Cardiac muscle cell (in vitro differentiated cells and primary cell): Measurements from ENCODE around the gene EFNA5. TPM values are rescaled to one million over a fixed set of nuclear protein-coding genes. Genes with fewer than 3 reads are reported as not detected.

ENCODE experiments used
- DNase-seq, 2 donors: peaks; one replicate each; pipeline versions ENCODE4 v3.0.0 to v3.0.0-alpha.2; 2010 to 2017; ENCODE audit warnings: low read depth in 1 of 2, low spot score in 1 of 2
- H3K27ac ChIP-seq: fragments of 200-600 bp; sonication (generic); 2 replicates; pipeline ENCODE4 v1.5.1; 2016
- H3K27me3 ChIP-seq: fragments of 200-600 bp; sonication (generic); 2 replicates; pipeline ENCODE4 v1.6.0; 2016; ENCODE audit warnings: control low read depth
- H3K36me3 ChIP-seq: fragments of 200-600 bp; sonication (generic); 2 replicates; pipeline ENCODE4 v1.5.1; 2016; ENCODE audit warnings: control low read depth
- H3K4me1 ChIP-seq: fragments of 200-600 bp; sonication (generic); 2 replicates; pipeline ENCODE4 v1.8.1; 2017; ENCODE audit warnings: low read depth, mild to moderate bottlenecking, mixed run types
- H3K4me3 ChIP-seq: fragments of 200-600 bp; sonication (generic); 2 replicates; pipeline ENCODE4 v1.5.1; 2016; ENCODE audit warnings: mild to moderate bottlenecking
- H3K9me3 ChIP-seq: fragments of 200-600 bp; sonication (generic); 2 replicates; pipeline ENCODE4 v1.5.1; 2017; ENCODE audit warnings: low read depth, mild to moderate bottlenecking, control low read depth
- polyA plus RNA-seq: library from polyadenylated mRNA; unstranded; fragments of >200 nt; fragmentation: Nextera tagmentation; extraction: Ambion mirVana; gene quantifications from 2 replicates; pipeline ENCODE4 v1.2.1, GENCODE V29; 2016
- total RNA-seq: library from RNA; depleted of rRNA; stranded (reverse); fragments of >200 nt; gene quantifications from 2 replicates; pipeline ENCODE4 v1.2.3, GENCODE V29; 2016
- TF ChIP-seq, protein P1 (sequence below): IDR thresholded peaks from 2 replicates; pipeline ENCODE4 v1.5.1; 2012; ENCODE audit warnings: low read depth, mild to moderate bottlenecking, low read length

The EFNA5 gene
- total and polyA plus RNA-seq, 2 experiments from 2014 or later: 4.5 to 12.0 TPM

GRCh38 chr5:107364443-107365319 is 306.1 kb downstream of the EFNA5 start:
- Histone ChIP-seq H3K4me1 (peaks cover 4% of the 10 kb centered on the region), H3K9me3 (no peaks in the 10 kb centered on the region)
- DNase-seq: no peak

DNA sequence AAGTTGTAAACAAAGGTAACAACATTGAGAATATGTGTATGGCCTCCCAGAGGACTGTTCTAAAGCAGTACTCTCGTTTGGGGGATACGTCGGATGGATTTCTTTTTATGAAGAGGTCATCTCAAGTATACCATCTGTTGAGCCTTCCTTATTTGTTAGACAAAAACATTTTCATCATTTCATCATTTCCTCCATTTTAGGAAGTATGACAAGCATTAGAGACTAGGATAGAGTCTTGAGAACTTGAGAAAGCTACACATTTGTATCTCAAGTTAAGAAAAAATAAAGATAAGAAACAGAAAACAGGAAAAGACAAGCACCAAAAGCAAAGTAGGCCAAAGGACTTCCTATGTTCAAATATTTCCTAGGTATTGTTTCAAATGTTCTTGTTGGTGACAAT is 307.0 kb downstream of the EFNA5 start:
- Histone ChIP-seq H3K27me3 (no peaks in the 10 kb centered on the region), H3K9me3 (no peaks in the 10 kb centered on the region), H3K4me1 (peaks cover 4% of the 10 kb centered on the region), H3K4me3 (no peak overlapping the region), H3K36me3 (no peaks in the 10 kb centered on the region), H3K27ac (no peak overlapping the region)
- DNase-seq: no peak
- TF ChIP-seq, protein P1, sequence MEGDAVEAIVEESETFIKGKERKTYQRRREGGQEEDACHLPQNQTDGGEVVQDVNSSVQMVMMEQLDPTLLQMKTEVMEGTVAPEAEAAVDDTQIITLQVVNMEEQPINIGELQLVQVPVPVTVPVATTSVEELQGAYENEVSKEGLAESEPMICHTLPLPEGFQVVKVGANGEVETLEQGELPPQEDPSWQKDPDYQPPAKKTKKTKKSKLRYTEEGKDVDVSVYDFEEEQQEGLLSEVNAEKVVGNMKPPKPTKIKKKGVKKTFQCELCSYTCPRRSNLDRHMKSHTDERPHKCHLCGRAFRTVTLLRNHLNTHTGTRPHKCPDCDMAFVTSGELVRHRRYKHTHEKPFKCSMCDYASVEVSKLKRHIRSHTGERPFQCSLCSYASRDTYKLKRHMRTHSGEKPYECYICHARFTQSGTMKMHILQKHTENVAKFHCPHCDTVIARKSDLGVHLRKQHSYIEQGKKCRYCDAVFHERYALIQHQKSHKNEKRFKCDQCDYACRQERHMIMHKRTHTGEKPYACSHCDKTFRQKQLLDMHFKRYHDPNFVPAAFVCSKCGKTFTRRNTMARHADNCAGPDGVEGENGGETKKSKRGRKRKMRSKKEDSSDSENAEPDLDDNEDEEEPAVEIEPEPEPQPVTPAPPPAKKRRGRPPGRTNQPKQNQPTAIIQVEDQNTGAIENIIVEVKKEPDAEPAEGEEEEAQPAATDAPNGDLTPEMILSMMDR: no peak

More at GRCh38 chr5:107364443-107365319, 306.1 kb downstream of the EFNA5 start:
- Histone ChIP-seq H3K27ac (no peak overlapping the region), H3K27me3 (no peaks in the 10 kb centered on the region), H3K36me3 (no peaks in the 10 kb centered on the region), H3K4me3 (no peak overlapping the region)
- TF ChIP-seq, protein P1: no peak

DNA sequence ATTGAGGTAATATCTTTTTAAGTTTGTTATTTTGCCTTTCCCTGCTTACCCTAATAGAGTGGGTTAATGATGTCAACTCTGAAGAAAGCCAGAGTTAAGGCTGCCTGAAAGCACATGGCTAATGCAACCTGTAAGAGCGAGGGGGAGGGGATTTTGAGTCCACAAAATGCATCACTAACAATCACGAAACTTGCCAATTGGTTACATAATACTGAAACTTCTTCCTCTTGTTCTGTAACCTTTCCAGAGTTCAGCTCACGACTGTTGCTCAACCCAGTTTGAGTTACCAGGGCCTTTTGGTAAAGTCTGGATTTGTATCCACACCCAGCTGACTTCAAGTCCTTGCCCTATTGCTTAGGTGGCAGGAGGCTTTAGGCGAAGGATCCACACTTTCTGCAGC is 308.8 kb downstream of the EFNA5 start:
- H3K9me3 ChIP-seq: no peaks in the 10 kb centered on the region
- no peak overlapping the region for H3K27ac ChIP-seq
- H3K36me3 ChIP-seq: no peaks in the 10 kb centered on the region
- H3K27me3 ChIP-seq: no peaks in the 10 kb centered on the region
- no peaks in the 10 kb centered on the region for H3K4me1 ChIP-seq
- TF ChIP-seq, protein P1: no peak
- H3K4me3 ChIP-seq: no peak overlapping the region
- DNase-seq: peak in 1 of 2 donors; percentile 83

DNA sequence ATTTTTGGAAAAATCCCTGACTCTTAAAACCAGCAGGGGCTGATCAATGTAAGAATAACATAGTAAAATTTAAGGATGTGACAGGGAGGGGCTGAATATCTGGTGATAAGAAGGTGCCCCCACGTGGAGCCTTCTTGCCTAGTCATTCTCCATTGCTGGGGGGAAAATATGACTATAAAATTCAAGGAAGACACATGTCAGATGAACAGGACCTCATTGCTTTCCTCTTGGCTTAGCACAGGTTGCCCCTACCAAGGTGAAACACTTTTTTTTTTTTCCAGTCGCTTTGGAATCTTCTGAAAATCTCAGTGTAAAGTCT is 310.9 kb downstream of the EFNA5 start:
- no peaks in the 10 kb centered on the region for H3K36me3 ChIP-seq
- H3K27ac ChIP-seq: no peak overlapping the region
- no peak for DNase-seq
- TF ChIP-seq, protein P1: no peak
- H3K4me3 ChIP-seq: no peak overlapping the region
- H3K27me3 ChIP-seq: no peaks in the 10 kb centered on the region
- no peaks in the 10 kb centered on the region for H3K4me1 ChIP-seq
- no peaks in the 10 kb centered on the region for H3K9me3 ChIP-seq

GRCh38 chr5:107359033-107359915 is 311.5 kb downstream of the EFNA5 start:
- H3K27me3 ChIP-seq: no peaks in the 10 kb centered on the region
- TF ChIP-seq, protein P1: no peak

More at GRCh38 chr5:107359033-107359915, 311.5 kb downstream of the EFNA5 start:
- no peaks in the 10 kb centered on the region for H3K9me3 ChIP-seq
- H3K4me3 ChIP-seq: no peak overlapping the region
- no peak overlapping the region for H3K27ac ChIP-seq
- DNase-seq: peak in 1 of 2 donors; percentile 73
- H3K36me3 ChIP-seq: no peaks in the 10 kb centered on the region
- no peaks in the 10 kb centered on the region for H3K4me1 ChIP-seq
